Activated T-cell treated with anti-CD3 and anti-CD28 coated beads, Interleukin-2, amount 50 U/mL, for 24 hours (primary cell): ENCODE measurements around the gene TUBB3.
A peak's percentile ranks its signal among the peaks of the same experiment; 100 is the strongest.
"Not testable (repeated sequence)": the region's sequence is repeated elsewhere in the genome, so short reads cannot be mapped to it uniquely, and the experiment has no call there.

Experiments used
- DNase-seq: peaks from one replicate; pipeline ENCODE4 v3.0.0-alpha.2; 2020
- H3K27ac Mint-ChIP-seq: 2 replicates; pipeline ENCODE4 v1.8.0; 2020; ENCODE audit warnings: mild to moderate bottlenecking, mixed read lengths
- H3K27me3 Mint-ChIP-seq: 2 replicates; pipeline ENCODE4 v1.8.0; 2020; ENCODE audit warnings: mixed read lengths
- H3K36me3 Mint-ChIP-seq: 2 replicates; pipeline ENCODE4 v1.8.0; 2020; ENCODE audit warnings: low read depth, mixed read lengths
- H3K4me1 Mint-ChIP-seq: 2 replicates; pipeline ENCODE4 v1.8.0; 2020; ENCODE audit warnings: low read depth, mixed read lengths
- H3K4me3 Mint-ChIP-seq: 2 replicates; pipeline ENCODE4 v1.8.0; 2020; ENCODE audit warnings: mild to moderate bottlenecking, moderate library complexity, mixed read lengths
- H3K9me3 Mint-ChIP-seq: 2 replicates; pipeline ENCODE4 v1.8.0; 2020; ENCODE audit warnings: mixed read lengths

TUBB3 gene

GRCh38 chr16:89968074-89968473 is 44.9 kb downstream of the TUBB3 start:
- peaks cover 20% of the 10 kb centered on the region for H3K4me1 Mint-ChIP-seq
- H3K4me3 Mint-ChIP-seq, H3K27ac Mint-ChIP-seq, H3K9me3 Mint-ChIP-seq, DNase-seq, H3K27me3 Mint-ChIP-seq: not testable (repeated sequence)
- peaks cover 53% of the 10 kb centered on the region for H3K36me3 Mint-ChIP-seq

GRCh38 chr16:89969741-89970410 is 46.7 kb downstream of the TUBB3 start:
- peaks cover 57% of the 10 kb centered on the region for H3K36me3 Mint-ChIP-seq
- peaks cover 7% of the 10 kb centered on the region for H3K9me3 Mint-ChIP-seq
- H3K4me3 Mint-ChIP-seq = no peak overlapping the region
- H3K27ac Mint-ChIP-seq = no peak overlapping the region
- peaks cover 32% of the 10 kb centered on the region for H3K4me1 Mint-ChIP-seq
- no peaks in the 10 kb centered on the region for H3K27me3 Mint-ChIP-seq
- DNase-seq = no peak

GRCh38 chr16:89971495-89972243 is 48.5 kb downstream of the TUBB3 start:
- H3K27me3 Mint-ChIP-seq = no peaks in the 10 kb centered on the region
- no peak for DNase-seq
- peaks cover 40% of the 10 kb centered on the region for H3K4me1 Mint-ChIP-seq
- H3K36me3 Mint-ChIP-seq = peaks cover 60% of the 10 kb centered on the region
- H3K27ac Mint-ChIP-seq = peak overlapping the region; percentile 95
- H3K4me3 Mint-ChIP-seq = peak overlapping the region; percentile 98
- peaks cover 7% of the 10 kb centered on the region for H3K9me3 Mint-ChIP-seq

- Mint-ChIP-seq H3K4me3 (peak overlapping the region; percentile 98), H3K27ac (peak overlapping the region; percentile 95)
- DNase-seq = peak; percentile 95
Observed at GRCh38 chr16:89972244-89973234, 49.4 kb downstream of the TUBB3 start.

GRCh38 chr16:89973235-89973634 is 50.1 kb downstream of the TUBB3 start:
- no peak for DNase-seq
- H3K9me3 Mint-ChIP-seq = peaks cover 7% of the 10 kb centered on the region
- no peaks in the 10 kb centered on the region for H3K27me3 Mint-ChIP-seq
- peaks cover 42% of the 10 kb centered on the region for H3K4me1 Mint-ChIP-seq
- H3K4me3 Mint-ChIP-seq = peak overlapping the region; percentile 98
- H3K36me3 Mint-ChIP-seq = peaks cover 71% of the 10 kb centered on the region
- H3K27ac Mint-ChIP-seq = peak overlapping the region; percentile 95

More at GRCh38 chr16:89972244-89973234, 49.4 kb downstream of the TUBB3 start:
- Mint-ChIP-seq H3K9me3 (peaks cover 7% of the 10 kb centered on the region), H3K36me3 (peaks cover 68% of the 10 kb centered on the region), H3K4me1 (peaks cover 42% of the 10 kb centered on the region), H3K27me3 (no peaks in the 10 kb centered on the region)

- Mint-ChIP-seq H3K36me3 (peaks cover 72% of the 10 kb centered on the region), H3K9me3 (peaks cover 7% of the 10 kb centered on the region), H3K27ac (peak overlapping the region; percentile 50), H3K4me1 (peaks cover 44% of the 10 kb centered on the region), H3K4me3 (peak overlapping the region; percentile 98), H3K27me3 (no peaks in the 10 kb centered on the region)
- DNase-seq = no peak
Observed at GRCh38 chr16:89973654-89974335, 50.7 kb downstream of the TUBB3 start.

GRCh38 chr16:89974870-89975269 is 51.7 kb downstream of the TUBB3 start:
- peaks cover 7% of the 10 kb centered on the region for H3K9me3 Mint-ChIP-seq
- H3K4me3 Mint-ChIP-seq = no peak overlapping the region
- no peak for DNase-seq
- no peaks in the 10 kb centered on the region for H3K27me3 Mint-ChIP-seq
- peaks cover 47% of the 10 kb centered on the region for H3K4me1 Mint-ChIP-seq
- H3K27ac Mint-ChIP-seq = no peak overlapping the region
- peaks cover 75% of the 10 kb centered on the region for H3K36me3 Mint-ChIP-seq

GRCh38 chr16:89981414-89981813 is 58.3 kb downstream of the TUBB3 start:
- no peak overlapping the region for H3K4me3 Mint-ChIP-seq
- no peaks in the 10 kb centered on the region for H3K9me3 Mint-ChIP-seq
- H3K4me1 Mint-ChIP-seq = peaks cover 31% of the 10 kb centered on the region
- no peaks in the 10 kb centered on the region for H3K27me3 Mint-ChIP-seq
- DNase-seq = no peak
- H3K36me3 Mint-ChIP-seq = peaks cover 89% of the 10 kb centered on the region
- H3K27ac Mint-ChIP-seq = peak overlapping the region; percentile 82

- no peak for DNase-seq
- peak overlapping the region; percentile 82 for H3K27ac Mint-ChIP-seq
- peaks cover 29% of the 10 kb centered on the region for H3K4me1 Mint-ChIP-seq
- no peaks in the 10 kb centered on the region for H3K27me3 Mint-ChIP-seq
- H3K36me3 Mint-ChIP-seq = peaks cover 91% of the 10 kb centered on the region
- H3K4me3 Mint-ChIP-seq = no peak overlapping the region
- no peaks in the 10 kb centered on the region for H3K9me3 Mint-ChIP-seq
Observed at GRCh38 chr16:89982318-89982717, 59.2 kb downstream of the TUBB3 start.

GRCh38 chr16:89983536-89983935 is 60.4 kb downstream of the TUBB3 start:
- Mint-ChIP-seq H3K27ac (peak overlapping the region; percentile 66), H3K4me1 (peaks cover 29% of the 10 kb centered on the region), H3K9me3 (no peaks in the 10 kb centered on the region), H3K4me3 (no peak overlapping the region), H3K36me3 (peaks cover 89% of the 10 kb centered on the region), H3K27me3 (no peaks in the 10 kb centered on the region)
- DNase-seq = no peak

- DNase-seq = no peak
- peaks cover 25% of the 10 kb centered on the region for H3K4me1 Mint-ChIP-seq
- H3K9me3 Mint-ChIP-seq = no peaks in the 10 kb centered on the region
- peaks cover 89% of the 10 kb centered on the region for H3K36me3 Mint-ChIP-seq
- H3K27ac Mint-ChIP-seq = peak overlapping the region; percentile 66
- H3K4me3 Mint-ChIP-seq = no peak overlapping the region
- no peaks in the 10 kb centered on the region for H3K27me3 Mint-ChIP-seq
Observed at GRCh38 chr16:89984216-89984615, 61.1 kb downstream of the TUBB3 start.

- Mint-ChIP-seq H3K27ac (no peak overlapping the region), H3K27me3 (no peaks in the 10 kb centered on the region), H3K4me1 (peaks cover 23% of the 10 kb centered on the region), H3K9me3 (no peaks in the 10 kb centered on the region), H3K4me3 (no peak overlapping the region), H3K36me3 (peaks cover 87% of the 10 kb centered on the region)
- DNase-seq = no peak
Observed at GRCh38 chr16:89985219-89985618, 62.1 kb downstream of the TUBB3 start.
